HG03354 (cell line): Measurements from ENCODE around the gene CIB4.

Experiments used
- ATAC-seq: cut with Tn5 transposase; IDR thresholded peaks from one replicate; pipeline ENCODE4 v1.9.1; 2021; ENCODE audit warnings: mild to moderate bottlenecking; ENCODE audit not compliant: unreplicated experiment, poor library complexity, severe bottlenecking

CIB4 gene

GRCh38 chr2:26590508-26590907 is 50.7 kb downstream of the CIB4 start:
- ATAC-seq: no peak

GRCh38 chr2:26588576-26588975 is 52.6 kb downstream of the CIB4 start:
- ATAC-seq: no peak

GRCh38 chr2:26587994-26588393 is 53.2 kb downstream of the CIB4 start:
- no peak for ATAC-seq

GRCh38 chr2:26585966-26586365 is 55.2 kb downstream of the CIB4 start:
- no peak for ATAC-seq

GRCh38 chr2:26585100-26585499 is 56.1 kb downstream of the CIB4 start:
- ATAC-seq: no peak

- ATAC-seq: no peak
These were observed 56.5 kb downstream of the CIB4 start for GRCh38 chr2:26584656-26585055.

- ATAC-seq: no peak
These were observed 57.0 kb downstream of the CIB4 start for GRCh38 chr2:26584191-26584590.

- no peak for ATAC-seq
These were observed 57.7 kb downstream of the CIB4 start for GRCh38 chr2:26583381-26583911.

- ATAC-seq: no peak
These were observed 58.3 kb downstream of the CIB4 start for GRCh38 chr2:26582890-26583289.

GRCh38 chr2:26581991-26582842 is 58.9 kb downstream of the CIB4 start:
- no peak for ATAC-seq

GRCh38 chr2:26581266-26581990 is 59.7 kb downstream of the CIB4 start:
- ATAC-seq: no peak

- ATAC-seq: no peak
These were observed 60.4 kb downstream of the CIB4 start for GRCh38 chr2:26580751-26581150.

- ATAC-seq: no peak
These were observed 61.0 kb downstream of the CIB4 start for GRCh38 chr2:26580151-26580550.

GRCh38 chr2:26579723-26580040 is 61.5 kb downstream of the CIB4 start:
- no peak for ATAC-seq

- no peak for ATAC-seq
These were observed 62.0 kb downstream of the CIB4 start for GRCh38 chr2:26579025-26579722.

- ATAC-seq: no peak
These were observed 62.6 kb downstream of the CIB4 start for GRCh38 chr2:26578581-26578980.

- no peak for ATAC-seq
These were observed 63.1 kb downstream of the CIB4 start for GRCh38 chr2:26578113-26578458.

GRCh38 chr2:26577442-26578112 is 63.6 kb downstream of the CIB4 start:
- ATAC-seq: no peak

GRCh38 chr2:26576565-26577441 is 64.4 kb downstream of the CIB4 start:
- no peak for ATAC-seq
